B cell (primary cell): ENCODE results near the gene RCC1. TPM values are rescaled to one million over a fixed set of nuclear protein-coding genes. Genes with fewer than 3 reads are reported as not detected.

Experiments used
- ATAC-seq: fragments of 200-7000 bp; cut with Tn5 transposase; one replicate; pipeline ENCODE4 v1.10.0; 2021; ENCODE audit warnings: low read depth, mild to moderate bottlenecking, moderate number of reproducible peaks, moderate library complexity
- CTCF ChIA-PET: fragments of 350-600 bp; sonication (Branson Sonifier 250); formaldehyde crosslinking; loops from one replicate; lab custom pipeline; 2021; ENCODE audit warnings: antibody characterized with exemption, inconsistent platforms; lab: Charles Lee
- POLR2A ChIA-PET: fragments of 350-600 bp; sonication (Branson Sonifier 250); formaldehyde crosslinking; loops from one replicate; lab custom pipeline; 2021; ENCODE audit warnings: antibody characterized with exemption; lab: Charles Lee
- DNase-seq: peaks from one replicate; pipeline ENCODE4 v3.0.0; 2013
- H2AFZ ChIP-seq: 2 replicates; pipeline ENCODE4 v1.6.1; 2012; ENCODE audit warnings: mild to moderate bottlenecking, low read depth, low read length; ENCODE audit not compliant: insufficient read depth, poor library complexity, severe bottlenecking
- H3K27ac ChIP-seq, 2 donors: 1 replicate in 1 of 2; 2 replicates in 1 of 2; pipeline ENCODE4 v1.5.1; 2012 to 2013; ENCODE audit warnings: low read length in 2 of 2, mild to moderate bottlenecking in 2 of 2, moderate library complexity in 1 of 2
- H3K27me3 ChIP-seq, 4 experiments: fragments of 200-600 bp in 1 of 4; sonication (generic) in 1 of 4; replicated peaks in 1 of 4; 1 replicate in 2 of 4; 2 replicates in 2 of 4; pipeline versions ENCODE4 v1.6.1 to v1.7.0; 2013 to 2016; ENCODE audit warnings: low read length in 3 of 4, mild to moderate bottlenecking in 2 of 4, mixed read lengths in 1 of 4, moderate library complexity in 1 of 4; ENCODE audit not compliant: insufficient read depth in 4 of 4, control insufficient read depth in 3 of 4; ENCODE audit errors: control extremely low read depth in 1 of 4
- H3K36me3 ChIP-seq, 2 experiments: replicated peaks in 1 of 2; 1 replicate in 1 of 2; 2 replicates in 1 of 2; pipeline versions ENCODE4 v1.6.1 to v1.7.1; 2013; ENCODE audit warnings: low read length in 1 of 2; ENCODE audit not compliant: insufficient read depth in 2 of 2, control insufficient read depth in 1 of 2; ENCODE audit errors: control extremely low read depth in 1 of 2, extremely low read depth in 1 of 2
- H3K4me1 ChIP-seq, 2 donors: fragments of 200-600 bp in 1 of 2; sonication (generic) in 1 of 2; 1 replicate in 1 of 2; 2 replicates in 1 of 2; pipeline versions ENCODE4 v1.5.1 to v1.6.1; 2013 to 2017; ENCODE audit warnings: low read length in 2 of 2; ENCODE audit not compliant: control insufficient read depth in 2 of 2, insufficient read depth in 2 of 2
- H3K4me2 ChIP-seq: replicated peaks from 2 replicates; pipeline ENCODE3; 2012; ENCODE audit warnings: mild to moderate bottlenecking, low read depth, low read length; ENCODE audit not compliant: poor library complexity, severe bottlenecking
- H3K4me3 ChIP-seq, 5 experiments: fragments of 200-600 bp in 1 of 5; sonication (generic) in 1 of 5; 1 replicate in 3 of 5; 2 replicates in 2 of 5; pipeline versions ENCODE4 v1.5.1 to v1.7.0; 2011 to 2016; ENCODE audit warnings: low read length in 4 of 5, mild to moderate bottlenecking in 4 of 5, low read depth in 2 of 5, control low read depth in 1 of 5, moderate library complexity in 1 of 5; ENCODE audit not compliant: insufficient read depth in 1 of 5; ENCODE audit errors: control extremely low read depth in 1 of 5, extremely low read depth in 1 of 5
- H3K79me2 ChIP-seq: fragments of 200-600 bp; sonication (generic); one replicate; pipeline ENCODE4 v1.6.0; 2016; ENCODE audit warnings: low read length; ENCODE audit not compliant: control insufficient read depth, insufficient read depth
- H3K9ac ChIP-seq: fragments of 200-600 bp; sonication (generic); 2 replicates; pipeline ENCODE4 v1.6.1; 2017; ENCODE audit warnings: mild to moderate bottlenecking, low read length, moderate library complexity
- H3K9me3 ChIP-seq, 3 donors: one replicate each; pipeline versions ENCODE4 v1.6.1 to v1.7.1; 2013; ENCODE audit warnings: low read length in 2 of 3; ENCODE audit not compliant: control insufficient read depth in 2 of 3, insufficient read depth in 1 of 3; ENCODE audit errors: control extremely low read depth in 1 of 3
- H4K20me1 ChIP-seq: 2 replicates; pipeline ENCODE4 v1.6.0; 2012; ENCODE audit warnings: mild to moderate bottlenecking, low read length; ENCODE audit not compliant: insufficient read depth, control insufficient read depth, poor library complexity, severe bottlenecking
- H3K27ac Mint-ChIP-seq: one replicate; pipeline ENCODE4 v1.8.0; 2021; ENCODE audit warnings: mixed read lengths
- H3K27me3 Mint-ChIP-seq: one replicate; pipeline ENCODE4 v1.8.0; 2021; ENCODE audit warnings: mixed read lengths
- H3K4me1 Mint-ChIP-seq: one replicate; pipeline ENCODE4 v1.8.0; 2021; ENCODE audit warnings: mixed read lengths
- H3K4me3 Mint-ChIP-seq: one replicate; pipeline ENCODE4 v1.8.0; 2021; ENCODE audit warnings: mixed read lengths
- H3K9me3 Mint-ChIP-seq: one replicate; pipeline ENCODE4 v1.8.0; 2022; ENCODE audit warnings: mixed read lengths; ENCODE audit not compliant: insufficient read depth
- CTCF ChIP-seq: fragments of 200-600 bp; IDR thresholded peaks from one replicate; pipeline ENCODE4 v1.8.0; 2022; ENCODE audit warnings: antibody characterized with exemption, mild to moderate bottlenecking
- EZH2 ChIP-seq: IDR thresholded peaks from 2 replicates; pipeline ENCODE4 v1.6.1; 2012; ENCODE audit warnings: borderline replicate concordance, low read depth, mild to moderate bottlenecking, moderate library complexity, low read length; ENCODE audit not compliant: insufficient read depth, poor library complexity, severe bottlenecking
- WGBS: methylation state at CpG from one replicate; pipeline ENCODE4 v1.1.5; 2013; ENCODE audit warnings: missing lambda C conversion rate; ENCODE audit not compliant: insufficient coverage; 5-methylcytosine and 5-hydroxymethylcytosine counted together
- intact Hi-C: fragments of 100-400 bp; cut with micrococcal nuclease; formaldehyde crosslinking; loops from one replicate; pipeline ENCODE4 v1.10.0; 2022
- polyA plus RNA-seq: library from polyadenylated mRNA; depleted of rRNA; stranded (reverse); fragments of >200 nt; gene quantifications from 2 replicates; pipeline ENCODE4 v1.2.3, GENCODE V29; 2012
- total RNA-seq, 2 donors: library from RNA; stranded (reverse); fragments of 120-200 nt in 1 of 2; gene quantifications; 1 replicate in 1 of 2; 2 replicates in 1 of 2; pipeline versions ENCODE4 v1.2.3 to v1.2.4, GENCODE V29; 2013 to 2022

Gene RCC1
- total and polyA plus RNA-seq, 2 donors (not counting 1 experiment from before 2014, with no cell fraction given) = 9.7 to 17.5 TPM

DNA sequence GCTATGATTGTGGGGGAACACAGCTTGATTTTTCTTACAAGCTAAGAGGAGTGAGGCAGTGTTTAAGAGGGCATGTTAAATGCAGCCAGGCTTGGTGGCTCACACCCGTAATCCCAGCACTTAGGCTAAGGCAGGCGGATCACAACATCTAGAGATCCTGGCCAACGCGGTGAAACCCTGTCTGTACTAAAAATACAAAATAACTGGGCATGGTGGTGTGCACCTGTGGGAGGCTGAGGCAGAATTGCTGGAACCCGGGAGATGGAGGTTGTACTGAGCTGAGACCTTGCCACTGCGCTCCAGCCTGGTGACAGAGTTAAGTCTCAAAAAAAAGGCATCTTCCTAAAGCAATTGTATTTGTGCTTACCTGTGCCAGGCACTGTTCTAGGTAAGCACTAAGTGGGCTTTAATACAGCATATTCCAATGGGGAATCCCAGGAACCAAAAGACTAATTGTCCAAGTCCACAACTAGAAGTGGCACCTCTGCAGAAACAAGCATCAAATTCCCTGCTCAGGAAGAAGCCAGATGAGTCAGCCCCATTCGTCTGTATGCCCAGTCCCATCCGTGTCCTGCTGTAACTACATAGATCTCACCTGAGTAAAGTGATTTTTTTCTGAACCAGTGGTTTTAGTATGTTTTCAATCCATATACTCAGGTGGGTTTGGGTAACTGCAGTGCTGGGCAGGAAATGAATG is 4.6 kb downstream of the RCC1 start:
- H3K4me3 Mint-ChIP-seq = peak overlapping the region; percentile 97
- 57% methylated on average over 6 of the region's 8 CpGs for WGBS
- peaks cover 76% of the 10 kb centered on the region for H4K20me1 ChIP-seq
- H3K4me2 ChIP-seq = peak overlapping the region; percentile 75
- H3K27me3 Mint-ChIP-seq = no peaks in the 10 kb centered on the region
- no peaks in the 10 kb centered on the region for H3K9me3 Mint-ChIP-seq
- ChIA-PET POLR2A (interaction anchor here (0.5 to 1.7 kb wide), 6 partner anchors 70 to 449 kb away, joined by 3 to 7 read pairs (median 4); no protein-coding TSS in a partner anchor), CTCF (interaction anchor here (0.9 to 3.8 kb wide), 4 partner anchors 69 to 366 kb away, joined by 4 to 13 read pairs (median 4); no protein-coding TSS in a partner anchor)
- H3K27ac ChIP-seq = peak overlapping the region; percentile 11 to 65
- no peaks in the 10 kb centered on the region for H3K9me3 ChIP-seq
- peaks cover 60% of the 10 kb centered on the region for H3K4me1 Mint-ChIP-seq
- TF ChIP-seq EZH2 = no peak
- TF ChIP-seq CTCF = no peak
- intact Hi-C loops = no loop called here
- H3K4me1 ChIP-seq = peaks cover 47 to 56% of the 10 kb centered on the region in 2 donors
- H3K27me3 ChIP-seq = no peaks in the 10 kb centered on the region
- ATAC-seq (no peak), DNase-seq (peak; percentile 31)
- H3K36me3 ChIP-seq = peaks cover 22 to 63% of the 10 kb centered on the region in 2 experiments
- H3K9ac ChIP-seq = peak overlapping the region; percentile 33
- H2AFZ ChIP-seq = no peak overlapping the region
- peak overlapping the region in 1 of 5 experiments; percentile 19 for H3K4me3 ChIP-seq
- peaks cover 53% of the 10 kb centered on the region for H3K79me2 ChIP-seq
- peak overlapping the region; percentile 88 for H3K27ac Mint-ChIP-seq

DNA sequence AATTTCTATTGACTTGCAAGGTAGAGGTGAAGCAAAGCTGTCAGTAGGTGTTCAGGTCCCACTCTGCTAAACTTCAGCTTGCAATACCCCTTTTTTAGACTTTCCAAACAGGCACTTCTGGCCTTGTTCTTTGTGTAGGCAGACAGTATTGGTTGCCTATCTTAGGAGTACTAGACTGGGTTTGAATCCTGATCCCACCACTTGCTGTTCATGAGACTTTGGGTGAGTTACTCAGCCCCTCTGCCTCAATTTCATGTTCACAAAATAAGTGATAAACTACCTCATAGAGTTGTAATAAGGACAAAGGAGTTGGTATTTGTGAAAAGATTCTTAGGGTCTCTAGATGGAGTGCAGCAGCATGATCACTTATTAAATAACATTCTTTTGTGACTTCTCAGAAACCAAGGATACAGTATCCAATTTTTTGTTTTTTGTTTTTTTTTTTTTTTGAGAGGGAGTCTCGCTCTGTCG is 5.2 kb downstream of the RCC1 start:
- WGBS = no CpG with 5 or more reads among the region's 2 CpGs
- H3K9ac ChIP-seq = peak overlapping the region; percentile 2

More for the DNA sequence above, 5.2 kb downstream of the RCC1 start:
- H3K9me3 Mint-ChIP-seq = no peaks in the 10 kb centered on the region
- Histone ChIP-seq H3K36me3 (peaks cover 22 to 63% of the 10 kb centered on the region in 2 experiments), H3K4me2 (peak overlapping the region; percentile 75), H3K79me2 (peaks cover 52% of the 10 kb centered on the region), H3K27me3 (no peaks in the 10 kb centered on the region), H3K27ac (peak overlapping the region in 1 of 2 donors; percentile 65), H3K9me3 (no peaks in the 10 kb centered on the region), H4K20me1 (peaks cover 75% of the 10 kb centered on the region), H3K4me3 (no peak overlapping the region), H2AFZ (no peak overlapping the region), H3K4me1 (peaks cover 47 to 56% of the 10 kb centered on the region in 2 donors)
- intact Hi-C loops = no loop called here
- POLR2A ChIA-PET = interaction anchor here (0.6 to 0.7 kb wide), 3 partner anchors 265 to 703 kb away, joined by 3 to 4 read pairs (median 3); no protein-coding TSS in a partner anchor
- CTCF ChIA-PET = interaction anchor here (1.0 to 3.8 kb wide), 3 partner anchors 70 to 366 kb away, joined by 4 to 13 read pairs (median 4); no protein-coding TSS in a partner anchor
- ATAC-seq (no peak), DNase-seq (peak; percentile 24)
- H3K27me3 Mint-ChIP-seq = no peaks in the 10 kb centered on the region
- H3K4me1 Mint-ChIP-seq = peaks cover 55% of the 10 kb centered on the region
- peak overlapping the region; percentile 88 for H3K27ac Mint-ChIP-seq
- H3K4me3 Mint-ChIP-seq = peak overlapping the region; percentile 97
- TF ChIP-seq EZH2 (no peak), CTCF (no peak)
